ENCODE data around the gene OGDH. TPM values are rescaled to one million over a fixed set of nuclear protein-coding genes. Genes with fewer than 3 reads are reported as not detected.
"Not testable (repeated sequence)": the region's sequence is repeated elsewhere in the genome, so short reads cannot be mapped to it uniquely, and the experiment has no call there.

OGDH gene
- total RNA-seq: 136 and 149 TPM in 2 replicates

DNA sequence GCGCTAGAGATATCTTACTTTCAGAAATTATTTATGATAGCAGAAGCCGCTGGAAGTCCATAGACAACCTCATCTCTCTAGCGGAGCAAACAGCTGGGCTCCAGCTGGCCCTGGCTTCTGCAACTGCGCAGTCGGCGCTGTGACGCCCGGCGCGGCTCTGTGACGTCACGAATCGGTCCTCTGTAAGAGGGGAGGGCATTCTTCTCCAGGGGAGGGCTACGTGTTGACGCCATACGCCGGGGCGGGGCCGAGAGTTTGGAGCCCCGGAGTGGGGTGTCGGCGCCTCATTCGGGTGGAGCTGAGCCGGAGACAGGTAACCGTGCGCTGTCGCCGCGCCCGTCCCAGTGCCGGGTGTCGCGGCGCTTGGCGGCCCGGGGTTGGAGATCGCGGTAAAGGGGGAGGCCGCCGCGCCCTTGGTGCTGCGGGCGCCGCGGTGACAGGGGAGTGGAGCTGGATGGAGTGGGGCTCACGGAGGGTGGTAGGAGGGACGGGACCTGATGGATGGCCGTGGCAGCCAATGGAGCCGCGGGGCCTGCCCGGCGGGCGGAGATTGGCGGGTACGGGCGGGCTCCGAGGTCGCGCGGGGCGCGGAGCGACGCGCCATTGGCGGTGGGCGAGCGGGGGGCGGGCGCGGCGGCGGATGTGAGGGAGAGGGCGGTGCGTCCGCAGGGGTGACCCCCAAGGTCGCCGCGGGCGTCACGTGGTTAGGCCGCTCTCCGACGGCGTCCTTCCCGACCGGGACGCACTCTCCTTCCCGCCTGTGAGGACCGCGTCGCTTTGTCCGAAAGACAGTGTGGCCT lies at the start of gene OGDH:
TSS of gene OGDH (plus strand) at position 287 of the 800 bp plus-strand sequence. CDS start 17,717 bp downstream, outside the sequence.
- intact Hi-C loops (cut with micrococcal nuclease): loop anchor here (1.0 to 2.0 kb wide), 14 partner anchors 11 to 524 kb away; partner anchors contain the start of genes CCM2, H2AZ2, MYO1G and NUDCD3

DNA sequence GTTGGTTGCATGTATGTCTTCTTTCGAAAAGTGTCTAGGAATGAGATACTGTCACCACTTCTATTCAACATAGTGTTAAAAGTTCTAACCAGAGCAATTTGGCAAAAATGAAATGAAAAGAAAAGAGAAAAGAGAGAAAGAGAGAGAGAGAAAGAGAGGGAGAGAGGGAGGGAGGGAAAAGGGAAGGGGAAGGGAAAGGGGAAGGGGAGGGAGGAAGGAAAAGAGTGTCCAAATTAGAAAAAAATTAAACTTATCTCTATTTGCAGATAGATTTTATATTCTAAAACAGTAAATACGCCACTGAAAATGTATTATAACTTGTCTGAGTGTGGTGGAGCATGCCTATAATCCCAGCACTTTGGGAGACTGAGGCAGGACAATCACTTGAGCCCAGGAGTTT lies 48.9 kb upstream of the OGDH start:
- intact Hi-C loops (cut with micrococcal nuclease): no loop called here

DNA sequence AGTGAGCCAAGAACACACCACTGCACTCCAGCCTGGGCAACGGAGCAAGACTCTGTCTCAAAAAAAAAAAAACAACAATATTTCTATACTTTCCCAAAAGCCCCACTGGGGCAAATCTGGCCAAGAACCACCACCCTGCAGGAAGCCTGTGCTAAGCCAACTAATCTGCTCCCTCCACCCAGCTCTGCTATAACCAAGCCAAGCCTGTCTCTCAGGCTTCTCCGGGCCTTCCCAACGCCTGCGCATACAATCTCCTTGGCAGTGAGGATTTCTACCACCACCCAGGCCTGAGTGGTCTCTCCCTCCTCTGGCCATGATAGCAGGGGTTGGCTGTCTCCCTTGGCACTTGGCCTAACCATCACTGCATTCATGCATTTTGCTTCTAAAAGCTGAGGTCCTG lies 46.9 kb upstream of the OGDH start:
- intact Hi-C loops (cut with micrococcal nuclease): no loop called here

DNA sequence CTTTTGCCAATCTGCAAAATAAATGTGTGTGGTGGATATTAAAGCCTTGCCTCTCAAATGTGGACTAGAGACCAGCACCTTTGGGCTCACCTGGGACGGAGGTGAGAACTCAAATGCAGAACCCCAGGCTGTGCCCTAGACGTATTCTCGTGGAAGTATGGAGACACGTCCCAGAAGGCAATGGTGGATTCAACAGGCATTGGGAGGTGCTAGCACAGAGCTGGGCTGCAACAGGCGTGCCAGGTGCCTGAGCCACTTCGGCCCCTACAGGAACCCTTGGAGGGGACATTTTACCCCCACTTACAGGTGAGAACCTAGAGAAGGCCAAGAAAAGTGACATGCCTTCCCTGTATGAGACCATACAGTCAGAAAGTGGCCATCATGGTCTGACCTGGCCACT lies 44.9 kb upstream of the OGDH start:
- intact Hi-C loops (cut with micrococcal nuclease): no loop called here

DNA sequence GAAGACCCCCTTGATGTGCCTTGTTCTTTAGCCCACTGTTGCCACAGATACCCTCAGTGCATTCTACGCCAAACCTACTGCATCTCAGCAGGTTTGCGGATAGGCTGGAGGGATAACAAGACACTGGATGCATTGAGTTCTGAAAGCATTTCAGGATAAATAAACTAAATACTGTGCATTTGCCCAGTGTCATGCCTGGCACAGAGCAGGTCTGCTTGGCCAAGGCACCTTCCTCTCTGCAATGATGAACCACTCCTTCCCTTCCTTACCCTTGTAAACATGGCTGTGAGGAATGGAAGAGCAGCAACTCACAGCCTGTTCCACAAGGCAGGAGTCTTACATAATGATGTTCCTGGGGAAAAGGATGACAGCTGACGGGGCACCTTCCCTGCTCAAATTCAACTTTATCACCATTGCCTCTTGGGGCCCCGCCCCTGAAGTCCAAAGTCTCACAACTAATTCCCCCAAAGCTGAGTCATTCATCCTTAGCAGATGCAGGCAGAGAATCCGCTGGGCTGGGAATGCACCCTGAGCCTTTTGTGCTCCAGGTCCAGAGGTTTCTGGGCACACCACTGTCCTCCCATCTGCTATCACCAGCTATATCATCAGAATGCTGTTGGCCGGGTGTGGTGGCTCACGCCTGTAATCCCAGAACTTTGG lies 44.3 kb upstream of the OGDH start:
- intact Hi-C loops (cut with micrococcal nuclease): no loop called here

DNA sequence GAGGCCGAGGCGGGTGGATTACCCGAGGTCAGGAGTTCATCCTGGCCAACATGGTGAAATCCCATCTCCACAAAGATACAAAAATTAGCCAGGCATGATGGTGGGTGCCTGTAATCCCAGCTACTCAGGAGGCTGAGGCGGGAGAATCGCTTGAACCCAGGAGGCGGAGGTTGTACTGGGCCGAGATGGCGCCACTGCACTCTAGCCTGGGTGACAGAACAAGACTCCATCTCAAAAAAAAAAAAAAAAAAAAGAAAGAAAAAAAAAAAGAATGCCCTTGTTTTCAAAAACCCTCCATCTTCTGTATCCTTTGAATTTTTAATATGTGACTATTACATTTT lies 43.8 kb upstream of the OGDH start:
- intact Hi-C loops (cut with micrococcal nuclease): not testable (repeated sequence)

DNA sequence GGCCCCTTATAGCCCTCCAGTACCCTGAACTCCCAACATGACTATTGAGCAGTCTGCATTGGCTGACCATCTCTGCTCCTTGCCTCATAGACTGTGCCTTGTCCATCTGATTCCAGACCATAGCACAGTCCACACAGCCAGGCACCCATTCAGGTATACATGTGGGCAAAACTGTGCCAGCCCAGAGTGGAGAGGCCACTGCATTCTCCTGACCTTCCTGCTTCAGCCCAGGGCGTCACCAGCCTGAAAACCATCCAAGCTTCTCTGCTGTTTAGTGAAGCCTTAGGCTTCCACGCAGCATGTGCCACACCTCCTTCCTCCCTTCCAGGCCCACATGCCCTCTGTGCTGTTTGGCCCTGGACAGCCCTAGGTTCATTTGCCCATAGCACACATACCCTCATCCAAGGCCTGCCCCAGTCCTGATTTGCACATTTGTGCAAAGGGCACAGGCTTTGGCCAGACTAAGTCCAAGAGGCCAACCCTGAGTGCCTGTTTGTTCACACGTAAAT lies 43.2 kb upstream of the OGDH start:
- intact Hi-C loops (cut with micrococcal nuclease): no loop called here

DNA sequence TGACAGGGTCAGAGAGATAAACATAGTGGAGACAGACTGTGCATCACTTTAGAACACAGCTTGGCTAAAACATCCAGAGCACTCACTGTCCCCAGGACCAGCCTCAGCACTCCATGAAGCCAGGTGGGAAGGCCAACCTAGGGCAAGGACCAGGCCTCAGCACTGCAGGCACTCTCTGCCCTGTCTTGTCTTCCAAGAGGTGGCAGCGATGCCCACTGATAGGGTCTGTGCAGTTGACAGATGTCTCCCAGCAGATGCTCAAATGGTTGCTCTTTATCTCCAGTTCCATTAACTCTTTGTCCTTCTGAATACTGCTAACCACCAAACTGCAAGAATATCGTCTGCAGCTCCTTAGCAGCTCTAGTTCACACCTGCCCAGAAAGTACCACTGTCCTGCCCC lies 41.8 kb upstream of the OGDH start:
- intact Hi-C loops (cut with micrococcal nuclease): loop anchor here (1.0 to 5.0 kb wide), 5 partner anchors 74 to 323 kb away; partner anchors contain the start of gene NUDCD3

DNA sequence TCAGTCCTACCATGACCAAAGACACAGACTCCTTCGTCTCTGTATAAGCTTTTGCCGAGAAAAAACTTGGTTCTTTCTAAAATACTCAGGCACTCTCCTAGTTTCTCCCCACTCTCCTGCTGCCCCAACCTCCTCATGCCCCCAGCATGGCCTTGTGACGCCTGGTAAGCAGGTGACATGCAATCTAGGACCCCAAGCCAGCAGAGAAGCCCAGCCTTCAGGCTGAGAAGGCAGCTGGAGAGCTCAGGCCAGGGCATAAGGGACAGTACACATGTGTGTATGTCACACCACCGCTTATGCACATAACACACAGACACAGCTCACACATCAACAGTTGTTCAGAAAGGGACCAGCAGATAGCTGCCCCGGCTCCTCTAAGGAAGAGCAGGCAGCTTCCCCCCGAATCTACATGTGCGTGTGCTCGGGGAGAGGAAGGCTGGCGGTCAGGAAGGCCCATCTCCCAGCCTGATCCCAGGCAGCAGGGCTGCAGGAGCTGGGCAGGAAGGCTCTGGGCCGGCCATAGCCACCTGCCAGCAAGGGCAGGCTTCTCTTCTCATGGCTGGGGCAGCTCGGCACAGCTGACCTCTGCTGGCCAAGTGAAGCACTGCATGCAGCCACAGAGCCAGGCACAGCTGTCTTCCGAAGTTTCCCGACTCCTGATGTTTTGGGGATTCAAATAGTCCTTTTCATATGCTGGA lies 41.2 kb upstream of the OGDH start:
- intact Hi-C loops (cut with micrococcal nuclease): loop anchor here (1.0 to 5.0 kb wide), 5 partner anchors 74 to 324 kb away; partner anchors contain the start of gene NUDCD3

DNA sequence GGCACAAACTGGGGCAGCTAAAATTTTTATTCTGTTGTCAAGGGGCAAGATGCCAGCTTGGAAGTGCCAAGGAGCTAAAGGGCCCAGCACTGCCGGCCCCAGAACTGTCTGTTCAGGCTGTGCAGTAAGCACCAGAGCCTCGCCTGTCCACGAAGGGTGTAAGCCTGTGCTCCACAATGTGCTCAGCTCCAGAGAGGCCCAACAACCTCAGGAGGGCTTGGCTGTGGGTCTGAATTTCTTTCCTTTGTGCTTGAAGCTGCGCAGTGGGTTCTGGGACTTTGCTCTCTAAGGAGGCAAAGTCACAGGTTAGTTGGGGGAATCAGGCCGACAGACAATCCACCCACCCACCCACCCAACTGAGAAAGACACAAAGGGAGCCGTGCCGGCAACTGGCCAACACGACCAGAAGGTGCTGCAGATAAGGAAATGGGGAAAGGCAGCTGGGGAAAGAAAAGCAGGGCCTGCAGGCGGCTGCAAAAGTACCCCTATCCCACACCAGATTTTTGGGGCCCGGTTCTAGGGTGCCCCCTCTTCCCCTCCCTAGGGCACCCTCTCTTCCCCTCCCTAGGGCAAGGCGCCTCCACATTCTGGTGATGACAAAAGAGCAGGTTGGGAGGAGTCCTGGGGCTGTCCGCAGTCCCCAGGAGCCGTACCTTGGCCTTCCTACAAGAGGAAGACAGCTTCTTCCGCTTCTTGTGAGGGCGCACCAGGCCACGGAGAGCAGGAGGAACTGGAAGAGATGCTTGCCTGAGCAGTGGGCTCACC lies 40.5 kb upstream of the OGDH start:
- intact Hi-C loops (cut with micrococcal nuclease): loop anchor here (1.0 to 5.0 kb wide), 5 partner anchors 75 to 325 kb away; partner anchors contain the start of gene NUDCD3

DNA sequence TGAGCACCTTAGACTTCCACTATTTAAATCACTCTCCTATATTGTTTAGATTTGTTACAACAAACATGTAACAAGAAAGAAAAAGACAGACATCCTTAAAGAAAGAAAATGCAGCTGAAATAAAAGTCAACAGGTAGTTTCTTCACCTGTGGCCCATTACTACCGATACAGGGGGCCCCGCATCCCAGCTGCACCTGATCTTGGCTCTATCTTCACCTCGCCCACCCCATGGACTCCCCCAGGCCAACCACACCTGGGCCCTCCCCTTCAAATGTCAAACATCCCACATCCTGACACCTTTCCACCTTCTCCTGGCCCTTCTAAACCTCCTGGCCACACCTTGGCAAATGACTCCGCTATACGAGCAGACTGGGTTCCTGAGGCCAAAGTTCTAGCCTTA lies 39.7 kb upstream of the OGDH start:
- intact Hi-C loops (cut with micrococcal nuclease): loop anchor here (5.0 kb wide), 3 partner anchors 189 to 309 kb away; no protein-coding TSS in a partner anchor

DNA sequence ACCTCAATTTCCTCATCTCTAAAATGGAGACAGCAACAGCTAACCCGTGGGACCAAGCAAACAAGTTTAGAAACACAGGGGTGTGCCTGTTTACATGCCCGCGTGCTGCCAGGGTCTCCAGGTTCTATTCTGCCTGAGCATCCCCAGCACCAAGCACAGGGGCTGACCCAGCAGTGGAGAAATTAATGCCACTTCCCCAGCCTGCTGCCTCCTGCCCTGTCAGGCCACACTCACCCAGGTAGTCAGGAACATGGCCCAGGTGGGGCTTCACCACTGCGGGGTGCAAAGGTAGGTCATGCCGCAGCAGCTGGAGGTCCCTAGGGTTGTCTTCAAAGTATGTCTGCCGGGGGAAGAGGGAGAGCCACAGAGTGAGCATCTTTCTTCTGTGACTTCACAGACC lies 38.5 kb upstream of the OGDH start:
- intact Hi-C loops (cut with micrococcal nuclease): loop anchor here (5.0 kb wide), 3 partner anchors 191 to 311 kb away; no protein-coding TSS in a partner anchor

DNA sequence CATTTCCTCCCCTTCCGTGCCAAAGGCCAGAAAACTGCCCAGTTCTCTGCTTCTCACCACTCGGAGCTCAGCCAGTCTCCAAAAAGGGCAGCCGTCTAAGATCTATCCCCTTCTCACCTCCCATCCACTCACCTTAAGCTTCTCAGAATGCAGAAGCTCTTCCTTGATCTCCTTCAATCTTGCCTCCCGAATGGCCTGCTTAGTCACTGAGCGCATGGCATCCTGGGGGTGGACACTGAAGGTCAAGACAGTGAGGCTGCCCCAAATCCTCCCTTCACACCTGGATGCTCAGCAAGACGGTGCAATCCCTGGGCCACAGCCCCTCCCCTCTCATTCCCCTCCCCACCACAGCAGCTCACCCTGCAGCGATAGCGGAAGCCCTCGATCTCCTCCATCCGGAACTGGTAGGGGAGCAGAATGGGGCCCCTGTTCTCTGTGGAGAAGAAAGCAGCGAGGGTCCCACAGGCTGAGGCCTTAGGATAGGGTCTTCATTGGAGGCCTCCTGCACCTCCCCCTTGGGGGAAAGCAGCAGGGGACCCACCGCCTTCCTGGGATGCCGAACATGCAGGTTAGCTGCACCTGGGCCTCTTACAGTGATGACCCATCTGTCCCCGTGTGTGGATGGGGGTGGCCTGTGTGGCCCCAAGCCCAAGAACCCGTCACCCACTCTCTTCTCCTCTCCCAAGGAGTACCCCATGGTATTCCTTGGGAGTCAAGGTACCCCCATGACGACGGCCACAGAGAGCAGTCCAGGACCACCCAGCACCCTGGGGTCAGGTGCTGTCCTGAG lies 37.5 kb upstream of the OGDH start:
- intact Hi-C loops (cut with micrococcal nuclease): loop anchor here (5.0 kb wide), 3 partner anchors 192 to 312 kb away; no protein-coding TSS in a partner anchor

DNA sequence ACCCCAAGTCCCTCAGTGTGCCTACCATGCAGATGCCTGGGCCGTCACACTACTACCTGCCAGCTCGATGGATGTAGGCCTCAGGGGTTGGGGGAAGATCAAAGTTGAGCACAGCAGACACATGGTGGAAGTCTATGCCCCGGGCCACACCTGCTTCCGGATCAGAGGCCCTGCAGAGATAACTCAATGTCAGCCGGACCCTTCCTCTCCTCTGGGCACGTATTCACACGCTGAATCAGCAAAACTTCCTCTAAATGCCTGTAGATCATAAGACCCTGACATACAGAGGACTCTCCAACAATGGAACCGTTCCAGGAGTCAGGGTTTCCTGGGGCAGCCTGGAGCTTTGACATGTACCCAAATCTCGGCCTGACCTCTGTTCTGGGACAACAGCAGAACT lies 36.5 kb upstream of the OGDH start:
- intact Hi-C loops (cut with micrococcal nuclease): loop anchor here (5.0 kb wide), 3 partner anchors 193 to 313 kb away; no protein-coding TSS in a partner anchor

DNA sequence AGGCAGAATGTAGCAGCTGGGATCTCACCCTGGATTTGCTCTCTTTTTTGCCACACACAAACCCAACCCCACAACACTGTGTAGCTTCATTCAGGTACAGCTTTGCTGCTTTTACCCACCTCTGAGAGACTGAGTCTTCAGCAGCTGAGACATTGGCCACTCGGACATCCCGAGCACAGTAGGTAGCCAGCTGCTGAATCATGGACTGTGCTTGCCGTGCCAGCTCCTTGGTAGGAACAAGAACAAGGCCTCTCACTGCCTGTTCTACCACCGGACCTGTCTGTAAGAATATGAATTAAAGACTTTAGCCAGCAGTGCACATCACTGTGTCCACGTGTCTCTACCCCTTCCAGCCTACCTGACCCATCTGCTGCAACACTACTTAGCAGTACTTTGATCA lies 33.7 kb upstream of the OGDH start:
- intact Hi-C loops (cut with micrococcal nuclease): loop anchor here (1.0 to 2.0 kb wide), 2 partner anchors 111 to 450 kb away; partner anchors contain the start of gene POLD2

DNA sequence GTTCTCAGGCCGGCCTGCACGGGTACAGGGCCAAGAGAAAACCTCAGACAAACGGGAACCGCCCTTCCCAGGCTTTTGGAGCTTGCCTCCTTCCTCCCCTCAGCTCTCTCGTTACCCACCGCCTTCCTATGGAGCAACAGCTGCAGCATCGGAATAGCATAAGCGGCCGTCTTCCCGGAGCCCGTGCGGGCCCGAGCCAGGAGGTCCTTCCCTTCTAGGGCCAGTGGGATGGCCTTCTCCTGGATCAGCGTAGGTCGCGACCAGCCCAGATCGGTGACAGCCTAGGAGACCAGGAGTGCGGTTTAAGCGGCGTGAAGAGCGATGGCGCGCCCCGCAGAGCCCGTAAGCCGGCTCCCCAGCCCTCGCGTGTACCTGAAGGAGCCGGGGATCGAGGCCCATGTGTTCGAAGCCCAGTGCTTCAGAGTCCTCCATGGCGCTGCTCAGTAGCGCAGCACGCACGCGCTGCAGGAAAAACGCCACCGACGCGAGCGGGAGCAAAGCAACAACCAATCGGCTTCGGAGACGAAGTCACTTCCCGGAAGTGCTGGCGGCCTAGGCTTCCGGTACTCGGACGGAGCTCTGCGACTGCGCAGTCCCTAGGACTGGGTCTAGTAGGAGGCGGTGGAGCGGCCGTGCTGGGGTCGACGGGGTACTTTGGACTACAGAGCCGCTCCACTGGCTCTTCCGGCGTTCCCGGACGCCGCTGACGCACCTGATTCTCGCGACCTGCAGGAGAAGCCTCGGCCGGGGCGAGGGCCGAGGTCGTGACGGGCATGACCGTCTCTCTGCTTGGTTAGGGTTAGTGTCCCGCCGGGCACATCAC lies 32.8 kb upstream of the OGDH start, which contains the start of gene DDX56:
TSS of gene DDX56 (minus strand) at position 445 of the 823 bp plus-strand sequence. CDS start at position 432, 13 bp downstream.
- intact Hi-C loops (cut with micrococcal nuclease): loop anchor here (1.0 to 2.0 kb wide), 9 partner anchors 9 to 537 kb away; partner anchors contain the start of genes NUDCD3, POLD2, PPIA and TBRG4

DNA sequence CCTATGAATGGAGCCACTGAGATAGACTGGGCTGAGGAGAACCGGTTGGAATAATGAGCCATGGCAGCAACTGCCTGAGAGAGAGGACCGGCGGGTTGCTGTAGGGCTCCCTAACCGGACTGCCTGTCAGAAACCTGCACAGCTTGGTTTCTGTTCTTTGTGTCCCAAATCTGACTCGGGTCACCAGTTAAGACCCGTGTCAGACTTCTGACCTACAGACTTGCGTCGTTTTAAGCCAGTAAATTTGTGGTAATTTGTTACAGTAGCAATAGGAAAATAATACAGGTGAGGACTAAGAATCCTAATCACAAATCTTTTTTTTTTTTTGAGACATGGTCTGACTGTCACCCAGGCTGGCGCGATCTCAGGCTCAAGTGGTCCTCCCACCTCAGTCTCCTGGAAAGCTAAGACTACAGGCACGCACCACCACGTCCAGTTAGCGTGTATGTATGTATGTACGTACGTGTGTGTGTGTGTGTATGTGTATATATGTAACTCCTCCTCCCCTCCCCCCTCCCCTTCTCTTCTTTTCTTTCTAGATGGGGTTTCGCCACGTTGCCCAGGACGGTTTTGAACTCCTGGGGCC lies 32.0 kb upstream of the OGDH start:
- intact Hi-C loops (cut with micrococcal nuclease): loop anchor here (1.0 to 2.0 kb wide), 7 partner anchors 8 to 536 kb away; partner anchors contain the start of genes NUDCD3, PPIA, TBRG4 and TMED4

DNA sequence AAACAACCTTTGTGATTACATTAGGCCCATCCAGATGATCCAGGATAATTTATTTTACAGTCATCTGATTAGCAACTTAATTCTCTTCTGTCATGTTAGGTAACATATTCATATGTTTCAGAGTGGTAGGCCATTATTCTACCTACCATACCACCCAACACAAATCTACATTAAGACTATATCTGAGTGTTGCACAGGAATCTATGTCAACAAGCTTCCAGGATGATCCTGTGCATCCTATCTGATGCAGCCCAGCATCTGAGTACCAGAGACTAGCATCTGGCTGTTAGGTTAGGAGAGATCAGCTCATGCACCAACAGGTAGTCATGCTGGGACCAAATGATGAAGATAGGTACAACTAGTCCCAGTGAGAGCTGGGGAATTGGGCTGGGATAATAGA lies 31.4 kb upstream of the OGDH start:
- intact Hi-C loops (cut with micrococcal nuclease): loop anchor here (2.0 kb wide), 4 partner anchors 64 to 536 kb away; partner anchors contain the start of genes TBRG4 and YKT6
